ENCODE measurements around the gene COQ8A. TPM values are rescaled to one million over a fixed set of nuclear protein-coding genes. Genes with fewer than 3 reads are reported as not detected.
"Not testable (repeated sequence)": the region's sequence is repeated elsewhere in the genome, so short reads cannot be mapped to it uniquely, and the experiment has no call there.

Gene COQ8A
- total RNA-seq, 1 donor from 2014 or later = 294 TPM

GRCh38 chr1:226929260-226930111, 10.6 kb upstream of the COQ8A start:
- DNase-seq = not testable (repeated sequence)

DNA sequence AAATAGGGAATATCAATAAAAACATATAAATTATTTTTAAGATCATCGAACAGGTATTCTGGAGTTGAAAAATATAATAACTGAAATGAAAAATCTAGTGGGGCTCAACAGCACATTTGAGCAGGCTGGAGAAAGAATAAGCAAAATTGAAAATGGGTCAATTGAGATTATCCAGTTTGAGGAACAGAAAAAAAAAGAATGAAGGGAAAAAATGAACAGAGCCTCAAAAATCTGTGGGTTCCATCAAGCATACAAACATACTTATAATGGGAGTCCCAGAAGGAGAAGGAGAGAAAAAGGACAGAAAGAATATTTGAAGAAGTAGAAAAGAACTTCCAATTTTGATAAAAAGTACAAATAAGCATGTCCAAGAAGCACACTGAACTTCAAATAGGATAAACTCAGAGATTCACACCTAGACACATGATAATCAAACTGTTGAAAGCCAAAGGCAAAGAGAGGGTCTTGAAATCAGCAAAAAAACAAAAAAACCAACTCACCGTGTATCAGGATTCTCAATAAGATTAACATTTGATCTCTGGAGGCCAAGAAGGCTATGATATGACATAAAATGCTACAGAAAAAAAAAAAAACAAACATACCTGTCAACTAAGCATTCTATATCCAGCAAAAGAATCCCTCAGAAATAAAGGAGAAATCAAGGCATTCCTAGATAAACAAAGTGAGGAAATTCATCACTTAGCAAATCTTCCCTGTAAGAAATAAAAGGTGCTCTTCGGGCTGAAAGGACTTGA, 5.4 kb upstream of the COQ8A start:
- DNase-seq = no peak

DNA sequence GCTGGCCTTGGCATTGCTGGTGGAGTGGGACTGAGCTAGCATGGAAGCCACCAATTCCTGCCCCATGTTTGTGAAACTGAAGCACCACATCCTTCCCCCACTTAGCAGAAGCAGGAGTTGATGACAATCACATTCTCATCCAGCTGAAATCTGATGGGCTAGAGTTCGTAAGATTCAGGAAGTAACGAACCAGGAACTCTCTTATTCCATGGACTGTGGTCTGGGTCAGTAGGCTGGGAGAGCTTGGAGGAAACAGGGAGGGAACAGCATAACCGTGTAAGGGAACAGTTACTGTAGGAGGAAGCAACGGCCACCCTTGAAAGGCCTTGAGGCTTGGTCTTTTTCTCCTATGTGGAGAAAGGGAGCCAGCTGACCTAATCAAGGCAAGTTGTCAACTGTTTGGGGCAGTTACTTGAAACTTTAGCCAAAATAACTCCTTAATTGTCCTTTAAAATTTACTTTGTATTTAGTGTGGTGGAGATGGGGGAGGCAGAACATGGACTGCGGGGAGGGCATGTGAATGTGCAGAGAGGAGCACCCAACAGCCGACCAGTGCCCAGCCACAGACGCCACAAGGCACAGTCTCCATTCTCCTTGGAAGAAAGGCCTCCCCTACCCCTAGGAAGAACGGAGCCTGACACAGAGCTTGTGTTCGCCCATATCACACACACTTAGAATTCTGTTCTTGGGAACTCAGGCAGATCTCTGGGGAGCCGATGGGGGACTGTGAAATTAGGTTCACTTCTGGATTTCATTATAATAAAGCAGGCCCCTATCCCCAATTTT, 2.0 kb upstream of the COQ8A start:
- DNase-seq = no peak

DNA sequence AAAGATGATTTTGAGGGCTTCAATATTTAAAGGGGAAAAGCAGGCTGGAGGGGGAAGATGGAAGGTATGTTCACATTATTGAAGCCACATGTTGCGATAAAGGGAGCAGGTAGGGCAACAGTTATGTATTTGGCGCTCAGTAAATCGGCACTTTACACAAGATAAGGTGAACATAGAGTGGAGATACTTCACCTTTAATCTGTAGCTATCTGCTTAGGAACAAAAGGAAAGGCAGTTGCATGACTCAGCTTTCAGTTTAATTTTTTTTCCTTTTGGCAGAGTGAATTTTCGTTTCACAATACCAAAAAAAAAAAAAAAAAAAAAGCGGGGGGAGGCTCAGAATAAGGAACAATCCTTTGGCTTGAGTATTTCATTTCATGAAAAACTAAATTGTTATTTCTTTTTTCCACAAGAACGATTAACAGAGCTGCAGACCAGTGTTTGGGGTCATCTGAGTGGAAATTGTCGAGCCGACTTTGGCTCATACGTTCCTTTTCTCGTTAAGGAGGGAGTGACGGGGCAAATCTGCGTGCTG, 1.1 kb upstream of the COQ8A start:
- no peak for DNase-seq

- peak; percentile 75 for DNase-seq
Observed at GRCh38 chr1:226939438-226940028, 561 bp upstream of the COQ8A start.

DNA sequence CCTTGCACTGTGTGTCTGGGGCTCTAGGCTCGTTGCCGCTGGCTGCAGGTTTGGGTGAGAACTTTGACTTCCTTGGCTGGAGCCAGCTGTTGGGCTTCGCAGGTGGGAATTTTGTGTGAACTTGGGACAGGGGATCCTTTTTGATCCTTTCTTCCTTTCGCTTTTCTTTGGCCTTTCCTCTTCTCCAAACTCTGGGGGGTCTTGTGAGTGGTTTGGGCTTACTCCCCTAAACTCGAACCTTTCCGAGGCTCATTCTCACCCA, 643 bp downstream of the COQ8A start:
- no peak for DNase-seq

DNA sequence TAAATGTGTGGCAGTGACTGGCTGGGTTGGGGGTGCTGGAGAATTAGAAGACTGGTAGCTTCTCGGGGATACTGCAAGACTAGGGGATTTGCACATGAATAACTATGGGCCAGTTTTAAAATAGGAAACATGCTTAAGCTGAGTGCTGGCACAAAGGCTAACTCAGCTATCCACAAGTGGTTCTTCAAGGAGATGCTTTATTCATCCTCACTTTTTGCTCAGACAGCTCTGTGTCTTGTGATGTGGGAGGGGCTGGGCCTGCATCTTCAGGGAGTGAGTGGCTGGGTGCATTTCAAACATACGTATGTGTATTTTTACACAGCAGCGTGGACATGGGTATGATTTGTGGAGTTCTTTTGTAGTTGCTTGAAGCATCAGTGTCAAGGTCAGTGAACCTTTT, 2.3 kb downstream of the COQ8A start:
- DNase-seq = no peak

GRCh38 chr1:226943156-226943555, 3.1 kb downstream of the COQ8A start:
- no peak for DNase-seq

- no peak for DNase-seq
Observed at GRCh38 chr1:226943927-226944326, 3.8 kb downstream of the COQ8A start.

DNA sequence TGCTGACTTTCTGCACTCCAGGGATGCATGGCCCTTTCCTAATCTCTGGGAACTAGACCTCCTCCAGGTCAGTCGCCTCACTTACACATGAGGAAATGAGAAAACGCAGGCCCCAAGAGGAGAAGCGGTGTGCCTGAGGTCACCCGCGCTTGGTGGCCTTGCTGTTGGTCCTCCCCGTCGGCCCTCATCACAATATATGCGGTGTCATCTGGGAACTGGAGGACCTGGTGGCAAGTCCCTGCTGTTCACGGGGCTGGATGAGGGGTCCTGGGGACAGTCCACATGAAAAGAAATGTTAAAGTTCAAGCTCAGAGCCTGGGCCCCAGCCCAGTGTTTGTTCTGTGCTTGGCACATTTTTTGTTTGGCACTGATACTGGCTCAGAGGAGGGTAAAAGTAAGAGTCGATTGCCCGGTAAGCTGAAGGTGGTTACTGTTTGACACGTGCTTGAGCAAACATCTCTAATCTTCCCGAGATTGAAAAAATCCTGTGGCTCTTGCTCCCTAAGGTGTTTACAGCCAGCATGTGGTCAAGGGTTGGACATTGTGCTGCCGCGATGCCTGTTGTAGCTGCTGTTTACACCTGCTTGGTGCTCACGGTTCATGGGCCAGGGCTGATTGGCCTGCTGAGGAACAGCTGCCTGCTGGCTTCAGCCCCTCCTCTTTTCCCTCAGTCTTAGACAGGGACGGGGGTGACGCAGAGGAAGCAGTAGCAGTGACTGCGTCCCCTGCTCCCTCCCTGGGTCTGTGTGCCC, 5.2 kb downstream of the COQ8A start:
- peak; percentile 63 for DNase-seq

DNA sequence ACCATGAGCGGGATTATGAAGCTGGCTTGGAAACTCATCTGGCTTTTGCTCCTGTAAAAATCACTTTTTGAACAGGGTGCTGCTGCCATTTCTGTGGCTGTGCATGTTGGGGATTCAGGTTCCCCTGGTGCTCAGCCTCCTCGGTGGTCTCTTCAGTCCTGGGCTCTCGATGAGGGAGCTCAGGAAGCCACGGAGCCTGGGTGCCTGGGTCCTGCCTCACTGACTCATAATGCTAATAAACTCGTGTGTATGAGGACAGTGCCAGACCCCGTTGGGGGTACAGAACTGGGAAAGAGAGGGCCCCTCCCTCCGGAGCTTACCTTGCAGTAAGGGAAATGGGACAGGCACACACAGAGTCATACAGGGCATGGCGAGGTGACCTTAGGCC, 5.8 kb downstream of the COQ8A start:
- DNase-seq = no peak

DNA sequence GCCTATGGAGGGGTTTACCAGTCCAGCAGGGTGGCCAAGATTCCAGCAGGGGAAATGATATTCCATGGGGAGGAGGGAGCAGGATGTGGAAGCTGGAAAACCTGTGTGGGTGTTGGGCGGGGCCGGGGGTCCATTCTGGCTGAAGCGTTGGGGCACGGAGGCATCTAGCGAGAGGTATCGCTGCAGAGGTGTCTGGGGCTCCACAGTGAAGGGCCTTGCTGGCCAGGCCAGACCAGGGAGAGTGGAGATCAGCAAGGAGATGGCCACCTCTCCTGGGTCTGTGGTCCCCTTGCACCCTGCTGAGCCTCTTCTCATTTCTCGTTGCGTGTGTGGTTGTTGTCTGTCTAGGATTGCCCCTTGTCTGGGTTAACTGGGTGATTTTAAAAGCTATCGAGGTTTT, 6.2 kb downstream of the COQ8A start:
- DNase-seq = no peak

DNA sequence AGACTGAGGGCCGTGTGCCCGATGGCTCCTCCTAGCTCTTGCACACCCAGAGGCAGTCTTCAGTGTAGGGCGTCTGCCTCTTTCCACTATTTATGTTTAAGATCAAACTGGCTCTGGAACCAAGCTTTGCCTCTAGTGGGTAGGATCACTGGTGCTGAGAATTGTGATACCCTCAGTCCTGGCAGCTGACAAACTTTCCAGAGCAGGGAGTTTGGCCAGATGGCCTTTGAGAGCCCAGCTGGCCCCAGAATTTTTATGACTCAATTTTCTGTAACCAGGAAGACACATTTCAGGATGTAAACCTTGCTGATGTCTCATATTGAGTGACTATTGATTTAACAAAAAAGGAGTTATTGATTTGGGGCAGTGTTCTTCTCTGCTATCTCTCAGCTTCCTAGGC, 6.7 kb downstream of the COQ8A start:
- DNase-seq = peak; percentile 53

- DNase-seq = no peak
Observed at GRCh38 chr1:226948051-226948450, 8.0 kb downstream of the COQ8A start.

DNA sequence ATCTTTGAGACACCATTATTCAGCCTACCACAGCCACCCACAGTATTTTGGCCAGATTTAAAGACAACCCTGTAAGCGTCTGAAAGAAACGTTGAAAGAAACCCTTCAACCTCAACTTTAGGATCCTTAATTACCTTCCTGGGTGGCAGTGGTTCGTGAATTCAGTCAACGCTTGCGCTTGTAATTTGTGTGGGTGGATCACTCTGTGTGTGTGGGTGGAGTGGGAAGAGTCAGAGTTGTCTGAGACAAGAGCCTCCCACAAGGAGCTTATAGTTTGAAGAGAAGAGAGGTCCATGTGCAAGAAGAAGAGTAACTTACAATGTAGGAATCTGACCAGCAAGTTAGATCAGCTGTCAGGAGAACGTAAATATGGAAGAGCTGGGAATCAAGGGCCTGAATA, 8.4 kb downstream of the COQ8A start:
- DNase-seq = no peak

GRCh38 chr1:226948996-226949395, 8.9 kb downstream of the COQ8A start:
- no peak for DNase-seq

GRCh38 chr1:226949401-226949800, 9.3 kb downstream of the COQ8A start:
- no peak for DNase-seq

DNA sequence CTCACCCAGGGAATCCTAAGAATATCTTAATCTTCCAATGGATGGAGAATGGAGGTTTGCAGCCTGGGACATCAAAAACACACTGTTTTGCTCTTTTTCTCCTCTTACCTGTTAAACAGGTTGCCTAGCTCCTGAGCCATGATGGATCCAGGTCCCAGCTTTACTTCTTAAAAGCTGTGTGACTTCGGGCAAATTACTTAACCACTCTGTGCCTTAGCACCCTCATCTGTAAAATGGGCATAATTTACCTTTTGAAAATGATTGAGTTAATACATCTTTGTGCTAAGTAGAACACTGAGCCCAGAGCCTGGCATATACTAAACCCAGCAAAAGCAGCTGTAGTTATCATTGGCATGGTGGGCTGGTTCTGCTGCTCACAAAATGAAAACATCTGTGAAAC, 10.2 kb downstream of the COQ8A start:
- no peak for DNase-seq

DNA sequence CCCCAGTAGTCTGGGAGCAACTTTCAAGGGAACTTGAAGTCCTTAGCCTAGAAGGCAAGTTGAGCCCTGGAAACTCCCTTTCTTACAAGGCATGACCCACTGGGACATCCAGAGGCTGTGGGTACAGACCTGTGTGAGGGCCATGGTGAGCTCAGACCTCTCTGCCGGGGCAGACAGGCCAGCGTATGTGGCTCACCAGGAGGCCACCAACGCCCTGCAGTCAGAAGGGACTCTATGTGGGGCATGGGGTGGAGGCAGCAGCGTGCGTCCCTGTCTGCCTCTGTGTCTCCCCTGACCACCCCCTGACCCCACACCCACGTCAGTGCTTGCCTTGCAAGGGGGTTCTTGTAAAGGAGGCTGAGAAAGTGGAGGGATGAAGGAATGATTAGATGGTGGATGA, 10.8 kb downstream of the COQ8A start:
- DNase-seq = no peak

DNA sequence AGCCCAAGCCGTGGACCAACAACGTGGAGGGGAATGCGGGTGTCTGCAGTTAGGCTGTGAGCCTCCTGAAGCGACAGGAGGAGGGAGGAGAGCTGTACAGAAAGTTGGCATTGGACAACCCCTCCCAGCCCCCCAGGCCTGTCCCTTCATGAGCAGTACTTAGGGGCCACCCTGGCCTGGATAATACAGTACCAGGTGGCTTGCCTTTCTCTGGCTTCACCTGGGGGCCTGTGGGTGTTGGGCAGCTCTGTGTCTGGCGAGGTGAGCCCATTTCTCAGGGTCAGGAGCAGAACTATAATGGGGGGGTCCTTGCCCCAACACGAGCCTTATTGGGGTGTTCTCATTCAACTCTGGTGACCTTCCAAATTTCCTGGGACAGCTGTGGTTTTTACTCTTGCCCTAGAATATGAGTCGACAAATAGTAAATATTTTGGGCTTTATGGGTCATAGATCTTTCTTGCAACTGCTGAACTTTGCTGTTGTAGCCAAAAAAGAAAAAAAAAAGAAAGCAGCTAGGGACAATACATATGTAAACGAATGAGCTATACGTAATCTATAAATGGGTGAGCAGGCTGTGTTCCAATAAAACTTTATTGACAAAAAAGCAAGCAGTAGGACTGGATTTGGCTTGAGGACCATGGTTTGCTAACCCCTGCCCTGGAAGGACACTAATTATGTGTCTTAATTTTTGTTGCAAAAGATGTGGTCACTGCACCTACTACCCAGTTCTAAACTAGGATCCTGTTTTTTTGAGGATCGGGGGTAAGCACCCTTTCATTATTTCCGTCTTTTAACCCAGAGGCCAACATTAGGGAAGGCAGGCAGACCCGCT, 11.4 kb downstream of the COQ8A start:
- DNase-seq = no peak

DNA sequence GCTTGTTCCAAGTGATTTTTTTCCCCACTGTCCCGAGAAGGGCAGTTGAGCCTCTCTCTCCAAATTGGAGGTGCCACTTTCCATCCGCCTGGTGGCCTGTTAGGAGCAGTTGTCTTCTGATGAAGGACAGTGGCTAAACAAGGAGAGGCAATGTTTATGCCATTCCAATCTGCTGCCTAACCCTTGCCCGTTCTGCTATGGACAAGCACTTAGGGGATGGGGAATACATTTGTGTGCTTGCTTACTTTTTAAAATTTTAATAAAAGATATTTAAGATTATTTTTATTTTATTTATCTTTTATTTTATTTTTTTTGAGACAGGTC, 12.0 kb downstream of the COQ8A start:
- no peak for DNase-seq

All from tongue (tissue), 2 donors.